ENCODE results near the gene GOLGA8J.
"Not testable (repeated sequence)": the region's sequence is repeated elsewhere in the genome, so short reads cannot be mapped to it uniquely, and the experiment has no call there.

Gene GOLGA8J

DNA sequence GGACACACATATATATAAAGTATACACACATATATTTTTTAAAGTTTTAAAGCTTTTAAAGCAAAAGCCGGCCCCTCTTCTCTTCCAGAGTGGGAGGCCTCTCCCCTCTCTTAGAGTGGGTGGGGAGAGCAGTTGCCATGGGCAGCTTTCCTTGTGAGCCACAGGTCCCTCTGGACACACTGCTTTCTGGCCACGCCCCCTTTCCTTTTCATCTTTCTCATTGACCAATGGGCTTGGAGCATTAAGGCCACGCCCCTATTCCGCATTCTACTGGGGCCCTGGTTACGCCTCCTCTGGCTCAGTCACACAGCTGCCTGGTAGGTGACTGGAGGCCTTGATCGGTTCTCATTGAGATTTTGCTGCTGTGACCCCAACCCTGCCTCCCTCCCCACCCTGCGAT is at the start of gene GOLGA8J:
TSS of gene GOLGA8J (plus strand) at position 301 of the 400 bp plus-strand sequence. CDS start at position 399, 98 bp downstream.
- DNase-seq (ENCODE audit: low read depth): not testable (repeated sequence)

DNA sequence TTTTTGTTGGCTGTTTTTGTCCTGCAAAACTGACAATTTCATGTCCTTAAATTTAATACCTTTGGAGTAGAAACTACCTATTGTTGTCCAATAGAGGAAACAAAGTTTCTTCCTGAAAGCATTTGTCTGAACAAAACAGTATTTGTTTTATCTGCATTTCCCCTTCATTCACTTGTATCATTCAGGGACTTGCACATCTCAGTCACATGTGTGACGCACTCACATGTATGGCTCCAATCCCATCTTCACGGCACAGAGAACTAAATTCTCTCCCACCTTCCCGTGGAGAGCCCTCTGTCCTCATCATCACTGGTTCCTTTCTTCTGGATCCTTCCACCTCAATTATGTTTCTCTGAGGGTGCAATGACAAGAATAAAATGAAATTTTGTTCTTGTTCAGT is 49.5 kb upstream of the GOLGA8J start:
- no peak for DNase-seq (ENCODE audit: low read depth)

- no peak for DNase-seq (ENCODE audit: low read depth)
Observed at GRCh38 chr15:30033763-30034162, 49.0 kb upstream of the GOLGA8J start.

- DNase-seq (ENCODE audit: low read depth): no peak
Observed at GRCh38 chr15:30036036-30036703, 46.6 kb upstream of the GOLGA8J start.

GRCh38 chr15:30038667-30039523 is 43.9 kb upstream of the GOLGA8J start:
- DNase-seq (ENCODE audit: low read depth): no peak

DNA sequence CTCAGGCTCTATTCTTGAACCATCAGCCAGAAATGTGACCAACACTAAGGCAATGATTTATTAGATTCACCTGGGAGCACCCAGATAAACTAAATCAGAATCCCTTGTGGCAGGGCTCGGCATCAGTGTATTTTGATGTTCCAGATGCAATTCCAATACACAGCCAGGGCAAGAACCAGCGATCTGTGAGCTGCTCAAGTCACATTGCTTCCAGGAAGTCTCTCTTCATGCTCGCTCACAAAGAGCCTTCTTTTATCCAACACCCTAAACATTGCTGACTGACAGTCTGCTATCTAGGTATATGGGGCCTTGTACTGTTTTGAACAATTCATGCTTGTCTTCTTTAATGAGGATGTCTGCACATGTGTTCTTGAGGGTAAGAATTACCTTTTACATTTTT is 40.9 kb upstream of the GOLGA8J start:
- DNase-seq (ENCODE audit: low read depth): no peak

DNA sequence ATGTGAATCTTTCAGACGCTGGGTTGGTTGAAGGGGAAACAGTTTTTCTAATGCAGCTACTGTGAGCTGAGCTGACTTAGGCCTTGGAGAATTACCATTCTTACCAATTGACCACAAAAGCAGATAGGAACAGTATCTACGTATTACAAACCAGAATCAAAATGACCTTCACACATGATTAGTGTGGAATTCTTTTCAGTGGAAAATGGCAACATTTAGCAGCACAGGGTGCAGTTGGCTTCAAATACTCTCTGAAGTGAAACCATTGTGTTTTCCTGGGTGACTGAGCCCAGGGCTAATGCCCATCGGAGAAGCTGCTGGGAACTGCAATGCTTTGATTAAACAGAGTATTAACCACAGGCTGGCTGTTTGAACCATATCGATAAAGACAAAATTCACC is 40.2 kb upstream of the GOLGA8J start:
- DNase-seq (ENCODE audit: low read depth): no peak

DNA sequence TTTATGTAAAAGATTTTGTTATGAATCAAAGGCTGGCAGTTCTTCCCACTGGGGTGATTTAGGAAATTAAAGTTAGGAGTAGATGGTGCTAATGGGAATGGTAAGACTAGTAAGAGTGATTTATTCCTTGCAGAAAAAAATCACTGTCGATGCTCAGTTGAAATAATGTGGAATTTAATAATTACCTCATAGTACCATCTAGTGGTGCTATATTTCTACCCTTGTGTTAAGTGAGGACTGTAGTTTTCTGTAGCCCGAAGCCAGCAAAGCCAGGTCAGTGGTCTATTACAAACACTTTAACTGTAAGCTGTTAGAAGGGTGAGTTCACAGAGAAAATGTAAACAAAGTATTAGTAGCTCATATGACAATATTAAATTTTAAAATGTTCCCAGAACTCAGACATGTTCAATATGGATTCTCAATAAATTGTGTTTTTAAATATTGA is 39.5 kb upstream of the GOLGA8J start:
- DNase-seq (ENCODE audit: low read depth): no peak

- no peak for DNase-seq (ENCODE audit: low read depth)
Observed at GRCh38 chr15:30044377-30044776, 38.4 kb upstream of the GOLGA8J start.

DNA sequence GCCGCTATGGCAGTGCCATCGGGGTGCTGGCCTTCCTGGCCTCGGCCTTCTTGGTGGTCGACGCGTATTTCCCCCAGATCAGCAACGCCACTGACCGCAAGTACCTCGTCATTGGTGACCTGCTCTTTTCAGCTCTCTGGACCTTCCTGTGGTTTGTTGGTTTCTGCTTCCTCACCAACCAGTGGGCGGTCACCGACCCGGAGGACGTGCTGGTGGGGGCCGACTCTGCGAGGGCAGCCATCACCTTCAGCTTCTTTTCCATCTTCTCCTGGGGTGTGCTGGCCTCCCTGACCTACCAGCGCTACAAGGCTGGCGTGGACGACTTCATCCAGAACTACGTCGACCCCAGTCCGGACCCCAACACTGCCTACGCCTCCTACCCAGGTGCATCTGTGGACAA is 37.9 kb upstream of the GOLGA8J start:
- not testable (repeated sequence) for DNase-seq (ENCODE audit: low read depth)

- not testable (repeated sequence) for DNase-seq (ENCODE audit: low read depth)
Observed at GRCh38 chr15:30045248-30046041, 37.3 kb upstream of the GOLGA8J start.

DNA sequence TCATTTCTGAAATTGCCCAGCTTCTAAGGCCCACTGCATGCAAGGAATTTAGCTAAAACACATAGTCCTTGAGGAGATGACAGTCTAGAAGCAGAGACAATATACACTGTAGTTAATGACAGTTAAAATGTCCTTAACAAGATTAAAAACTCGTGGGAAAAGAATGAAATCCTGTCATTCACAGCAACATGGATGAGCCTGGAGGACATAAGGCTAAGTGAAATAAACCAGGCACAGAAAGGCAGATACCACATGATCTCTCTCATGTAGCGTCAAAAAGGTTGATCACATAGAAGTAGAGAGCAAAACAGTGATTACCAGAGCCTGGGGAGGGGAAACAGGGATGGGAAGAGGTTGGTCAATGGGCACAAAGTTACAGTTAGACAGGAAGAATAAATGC is 36.3 kb upstream of the GOLGA8J start:
- DNase-seq (ENCODE audit: low read depth): no peak

GRCh38 chr15:30055604-30056003 is 27.2 kb upstream of the GOLGA8J start:
- DNase-seq (ENCODE audit: low read depth): no peak

DNA sequence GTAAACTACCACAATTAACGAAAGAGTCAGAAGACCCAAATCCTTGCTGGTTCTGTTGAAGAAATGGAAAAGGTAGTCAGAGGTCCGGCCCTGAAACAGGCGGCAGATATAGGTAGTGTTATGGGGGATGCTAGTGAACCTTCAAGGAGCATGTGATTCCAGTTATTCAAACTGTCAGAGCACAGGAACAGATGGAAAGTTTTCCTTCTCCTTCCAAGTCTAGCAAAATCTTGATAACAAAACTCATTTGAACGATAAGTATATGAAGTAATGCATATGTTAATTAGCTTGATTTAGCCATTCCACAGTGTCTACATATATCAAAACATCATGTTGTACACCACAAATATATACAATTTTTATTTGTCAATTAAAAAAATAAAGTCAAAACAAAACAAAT is 26.6 kb upstream of the GOLGA8J start:
- no peak for DNase-seq (ENCODE audit: low read depth)

GRCh38 chr15:30059771-30060170 is 23.0 kb upstream of the GOLGA8J start:
- no peak for DNase-seq (ENCODE audit: low read depth)

DNA sequence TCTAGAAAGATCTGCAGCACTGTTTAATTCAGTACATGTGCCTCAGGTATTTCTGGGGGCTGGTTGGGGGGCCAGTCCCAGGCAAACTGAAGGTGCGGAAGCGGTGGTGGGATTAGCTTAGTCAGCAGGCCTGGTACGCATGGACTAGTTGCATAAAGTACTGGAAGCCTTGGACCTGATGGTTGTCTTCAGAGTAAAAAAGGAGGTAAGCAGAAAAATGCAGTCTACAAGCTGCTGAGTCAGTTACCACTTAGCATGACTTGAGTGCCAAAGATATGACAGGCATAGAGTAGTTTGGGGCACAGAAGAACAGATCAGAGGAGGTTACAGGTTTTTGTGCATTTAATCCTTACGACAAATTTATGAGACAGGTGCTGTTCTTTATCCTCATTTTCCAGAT is 19.9 kb upstream of the GOLGA8J start:
- no peak for DNase-seq (ENCODE audit: low read depth)

DNA sequence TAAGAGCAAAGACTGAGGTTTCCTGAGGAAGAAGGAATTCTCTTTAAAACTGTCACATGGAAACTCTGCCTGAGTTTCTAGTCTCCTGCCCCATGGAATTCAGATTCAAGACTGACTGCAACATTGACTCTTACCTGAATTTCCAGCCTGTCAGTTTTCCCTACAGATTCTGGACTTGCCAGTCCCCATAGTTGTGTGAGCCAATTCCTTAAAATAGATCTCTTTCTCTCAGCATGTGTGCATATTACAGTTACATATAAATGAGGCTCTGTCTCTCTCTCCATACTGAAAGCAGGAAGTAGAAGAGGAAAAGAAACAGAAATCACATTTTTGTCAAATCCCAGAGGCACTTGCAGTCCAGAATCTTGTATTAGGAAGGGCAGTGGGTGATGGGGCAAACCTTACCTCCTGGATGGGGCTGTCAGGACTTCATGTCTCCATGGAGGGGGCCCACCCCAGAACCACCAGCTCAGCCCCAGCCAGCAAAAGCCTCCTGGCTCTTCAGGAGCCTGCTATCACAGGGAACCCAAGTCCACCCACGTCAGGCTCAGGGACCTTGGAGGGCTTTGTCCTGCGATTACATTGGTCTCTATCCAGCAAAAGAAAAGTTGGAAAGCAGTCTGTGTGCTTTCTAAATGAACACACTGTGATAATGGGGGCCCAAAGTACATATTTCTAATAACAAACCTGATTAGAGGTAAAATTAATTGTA is 18.8 kb upstream of the GOLGA8J start:
- DNase-seq (ENCODE audit: low read depth): no peak

GRCh38 chr15:30065025-30065801 is 17.5 kb upstream of the GOLGA8J start:
- no peak for DNase-seq (ENCODE audit: low read depth)

DNA sequence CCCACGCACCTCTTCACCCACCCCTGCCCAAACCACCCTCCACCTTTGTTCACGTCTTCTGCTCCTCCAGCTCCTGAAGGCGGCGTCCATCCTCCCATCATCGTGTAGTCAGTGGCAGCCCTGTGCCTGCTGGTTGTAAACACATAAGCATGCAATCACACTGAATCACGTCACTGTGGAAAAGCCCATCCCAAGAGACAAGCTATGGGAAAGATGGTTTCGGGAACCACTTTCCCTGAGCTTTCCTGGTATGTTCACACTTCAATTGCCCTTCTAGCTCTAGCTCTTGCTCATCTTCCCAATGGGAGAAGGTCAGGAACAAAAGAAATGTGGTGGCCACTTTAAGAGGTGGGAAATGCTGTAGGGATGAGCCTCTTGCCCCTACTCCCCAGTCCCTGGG is 14.4 kb upstream of the GOLGA8J start:
- DNase-seq (ENCODE audit: low read depth): no peak

DNA sequence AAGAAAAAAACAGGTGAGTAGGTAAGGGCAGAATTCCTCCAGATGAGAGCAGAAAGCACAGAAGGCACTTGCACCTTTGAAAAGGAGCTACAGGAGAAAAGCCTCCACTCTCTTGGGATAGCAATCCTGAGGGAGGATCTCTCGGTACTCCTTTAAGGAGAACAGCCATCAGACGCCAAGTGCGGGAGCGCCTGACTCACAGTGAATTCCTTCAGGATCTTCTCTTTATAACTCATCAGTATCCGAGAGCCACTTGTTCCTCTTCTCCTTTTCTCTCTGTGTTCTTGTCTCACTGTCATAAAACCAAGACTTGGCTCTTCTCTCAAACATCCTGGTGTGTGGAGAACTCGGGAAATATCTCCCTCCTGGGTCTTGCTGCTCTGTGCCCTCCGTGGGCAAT is 10.1 kb upstream of the GOLGA8J start:
- no peak for DNase-seq (ENCODE audit: low read depth)

- no peak for DNase-seq (ENCODE audit: low read depth)
Observed at GRCh38 chr15:30073915-30074314, 8.8 kb upstream of the GOLGA8J start.

Measured in T-helper 22 cell (primary cell).